ENCODE results near the gene LONP2. TPM values are rescaled to one million over a fixed set of nuclear protein-coding genes. Genes with fewer than 3 reads are reported as not detected.

The LONP2 gene
- total RNA-seq, 1 donor from 2014 or later, result 67.8 TPM

- TF ChIP-seq CTCF (IDR thresholded peaks at IDR 0.05; ENCODE audit: borderline replicate concordance), result no peak
- Histone ChIP-seq H3K4me3 (no peak overlapping the region), H3K27me3 (ENCODE audit: low read depth) (peaks cover 24% of the 10 kb centered on the region), H3K27ac (replicated peaks) (no peak overlapping the region), H3K9me3 (replicated peaks) (no peaks in the 10 kb centered on the region), H3K4me1 (no peaks in the 10 kb centered on the region), H3K36me3 (no peaks in the 10 kb centered on the region)
- intact Hi-C loops (cut with micrococcal nuclease), result no loop called here
- DNase-seq, result no peak
Observed at GRCh38 chr16:48203974-48204824, 39.9 kb upstream of the LONP2 start.

GRCh38 chr16:48204825-48205151 lies 39.3 kb upstream of the LONP2 start:
- H3K27me3 ChIP-seq (ENCODE audit: low read depth), result peaks cover 24% of the 10 kb centered on the region
- H3K4me3 ChIP-seq, result no peak overlapping the region
- H3K9me3 ChIP-seq (replicated peaks), result no peaks in the 10 kb centered on the region
- no peak for DNase-seq
- H3K36me3 ChIP-seq, result no peaks in the 10 kb centered on the region
- H3K4me1 ChIP-seq, result no peaks in the 10 kb centered on the region
- intact Hi-C loops (cut with micrococcal nuclease), result no loop called here
- TF ChIP-seq CTCF (IDR thresholded peaks at IDR 0.05; ENCODE audit: borderline replicate concordance), result no peak
- no peak overlapping the region for H3K27ac ChIP-seq (replicated peaks)

- peaks cover 24% of the 10 kb centered on the region for H3K27me3 ChIP-seq (ENCODE audit: low read depth)
- no peaks in the 10 kb centered on the region for H3K36me3 ChIP-seq
- intact Hi-C loops (cut with micrococcal nuclease), result no loop called here
- H3K9me3 ChIP-seq (replicated peaks), result no peaks in the 10 kb centered on the region
- H3K4me3 ChIP-seq, result no peak overlapping the region
- no peak for TF ChIP-seq CTCF (IDR thresholded peaks at IDR 0.05; ENCODE audit: borderline replicate concordance)
- no peak overlapping the region for H3K27ac ChIP-seq (replicated peaks)
- no peaks in the 10 kb centered on the region for H3K4me1 ChIP-seq
- DNase-seq, result no peak
Observed at GRCh38 chr16:48206594-48207242, 37.4 kb upstream of the LONP2 start.

- Histone ChIP-seq H3K27me3 (ENCODE audit: low read depth) (peaks cover 18% of the 10 kb centered on the region), H3K36me3 (no peaks in the 10 kb centered on the region), H3K9me3 (replicated peaks) (no peaks in the 10 kb centered on the region), H3K27ac (replicated peaks) (no peak overlapping the region), H3K4me1 (no peaks in the 10 kb centered on the region), H3K4me3 (no peak overlapping the region)
- intact Hi-C loops (cut with micrococcal nuclease), result no loop called here
- DNase-seq, result no peak
- no peak for TF ChIP-seq CTCF (IDR thresholded peaks at IDR 0.05; ENCODE audit: borderline replicate concordance)
Observed at GRCh38 chr16:48210747-48211146, 33.4 kb upstream of the LONP2 start.

GRCh38 chr16:48212033-48212432 lies 32.1 kb upstream of the LONP2 start:
- no peak for DNase-seq
- H3K27ac ChIP-seq (replicated peaks), result no peak overlapping the region
- H3K27me3 ChIP-seq (ENCODE audit: low read depth), result peaks cover 16% of the 10 kb centered on the region
- no peaks in the 10 kb centered on the region for H3K4me1 ChIP-seq
- no peaks in the 10 kb centered on the region for H3K9me3 ChIP-seq (replicated peaks)
- intact Hi-C loops (cut with micrococcal nuclease), result no loop called here
- no peak for TF ChIP-seq CTCF (IDR thresholded peaks at IDR 0.05; ENCODE audit: borderline replicate concordance)
- no peaks in the 10 kb centered on the region for H3K36me3 ChIP-seq
- no peak overlapping the region for H3K4me3 ChIP-seq
